Neutrophil (primary cell): Measurements from ENCODE around the gene CST8.

Source experiments
- H3K27ac ChIP-seq: fragments of 200-600 bp; sonication (generic); 2 replicates; pipeline ENCODE4 v1.5.1; 2016; ENCODE audit warnings: mild to moderate bottlenecking, moderate library complexity
- H3K27me3 ChIP-seq: fragments of 200-600 bp; sonication (generic); 2 replicates; pipeline ENCODE4 v1.6.0; 2016; ENCODE audit warnings: mild to moderate bottlenecking
- H3K36me3 ChIP-seq: fragments of 200-600 bp; sonication (generic); 2 replicates; pipeline ENCODE4 v1.5.1; 2017
- H3K4me1 ChIP-seq, 2 experiments: fragments of 200-600 bp in 1 of 2; sonication (generic) in 1 of 2; 1 replicate in 1 of 2; 2 replicates in 1 of 2; pipeline versions ENCODE4 v1.5.1 to v1.6.1; 2013 to 2016; ENCODE audit warnings: low read depth in 1 of 2, low read length in 1 of 2, mild to moderate bottlenecking in 1 of 2, moderate library complexity in 1 of 2; ENCODE audit not compliant: control insufficient read depth in 1 of 2, insufficient read depth in 1 of 2
- H3K4me3 ChIP-seq, 2 experiments: fragments of 200-600 bp in 1 of 2; sonication (generic) in 1 of 2; 1 replicate in 1 of 2; 2 replicates in 1 of 2; pipeline ENCODE4 v1.5.1; 2013 to 2016; ENCODE audit warnings: low read depth in 1 of 2, low read length in 1 of 2, mild to moderate bottlenecking in 1 of 2, moderate library complexity in 1 of 2
- H3K9me3 ChIP-seq: fragments of 200-600 bp; sonication (generic); 2 replicates; pipeline ENCODE4 v1.5.1; 2016
- CTCF ChIP-seq: fragments of 200-600 bp; sonication (generic); IDR thresholded peaks from 2 replicates; pipeline ENCODE4 v1.5.1; 2016; ENCODE audit warnings: antibody characterized with exemption

CST8 gene

GRCh38 chr20:23446505-23446904 is 44.4 kb upstream of the CST8 start:
- Histone ChIP-seq H3K27ac (no peak overlapping the region), H3K36me3 (no peaks in the 10 kb centered on the region), H3K4me1 (peaks cover 0 to 4% of the 10 kb centered on the region in 2 experiments), H3K27me3 (no peaks in the 10 kb centered on the region), H3K4me3 (no peak overlapping the region), H3K9me3 (no peaks in the 10 kb centered on the region)
- TF ChIP-seq CTCF, result no peak

- Histone ChIP-seq H3K4me3 (no peak overlapping the region), H3K27ac (no peak overlapping the region), H3K27me3 (no peaks in the 10 kb centered on the region), H3K4me1 (peaks cover 0 to 4% of the 10 kb centered on the region in 2 experiments), H3K9me3 (no peaks in the 10 kb centered on the region), H3K36me3 (no peaks in the 10 kb centered on the region)
- TF ChIP-seq CTCF, result no peak
Measured at GRCh38 chr20:23448167-23448566, 42.8 kb upstream of the CST8 start.

- Histone ChIP-seq H3K27me3 (no peaks in the 10 kb centered on the region), H3K4me3 (no peak overlapping the region), H3K9me3 (no peaks in the 10 kb centered on the region), H3K36me3 (no peaks in the 10 kb centered on the region), H3K4me1 (peaks cover 0 to 4% of the 10 kb centered on the region in 2 experiments), H3K27ac (no peak overlapping the region)
- no peak for TF ChIP-seq CTCF
Measured at GRCh38 chr20:23449421-23449820, 41.5 kb upstream of the CST8 start.

- no peak for TF ChIP-seq CTCF
- Histone ChIP-seq H3K4me3 (no peak overlapping the region), H3K27ac (no peak overlapping the region), H3K9me3 (no peaks in the 10 kb centered on the region), H3K27me3 (no peaks in the 10 kb centered on the region), H3K36me3 (no peaks in the 10 kb centered on the region), H3K4me1 (peaks cover 0 to 4% of the 10 kb centered on the region in 2 experiments)
Measured at GRCh38 chr20:23450877-23451276, 40.0 kb upstream of the CST8 start.

GRCh38 chr20:23451956-23452487 is 38.9 kb upstream of the CST8 start:
- no peak overlapping the region for H3K4me3 ChIP-seq
- TF ChIP-seq CTCF, result no peak
- no peak overlapping the region for H3K27ac ChIP-seq
- no peaks in the 10 kb centered on the region for H3K36me3 ChIP-seq
- no peaks in the 10 kb centered on the region for H3K9me3 ChIP-seq
- H3K27me3 ChIP-seq, result no peaks in the 10 kb centered on the region
- peaks cover 0 to 4% of the 10 kb centered on the region in 2 experiments for H3K4me1 ChIP-seq

- no peak within 1 kb of the TSS for H3K4me3 ChIP-seq
- H3K9me3 ChIP-seq, result no peaks in the 10 kb centered on the region
- no peaks in the 10 kb centered on the region for H3K27me3 ChIP-seq
- TF ChIP-seq CTCF, result no peak
- H3K4me1 ChIP-seq, result peaks cover 0 to 4% of the 10 kb centered on the region in 2 experiments
- no peaks in the 10 kb centered on the region for H3K36me3 ChIP-seq
- no peak within 1 kb of the TSS for H3K27ac ChIP-seq
Measured at GRCh38 chr20:23452776-23453175, 38.1 kb upstream of the CST8 start, which contains the start of gene CST11. TSS of gene CST11 (minus strand) at chr20:23452876. CDS start at chr20:23452811, 65 bp downstream.
